ENCODE data around the gene A4GNT.

DNA sequence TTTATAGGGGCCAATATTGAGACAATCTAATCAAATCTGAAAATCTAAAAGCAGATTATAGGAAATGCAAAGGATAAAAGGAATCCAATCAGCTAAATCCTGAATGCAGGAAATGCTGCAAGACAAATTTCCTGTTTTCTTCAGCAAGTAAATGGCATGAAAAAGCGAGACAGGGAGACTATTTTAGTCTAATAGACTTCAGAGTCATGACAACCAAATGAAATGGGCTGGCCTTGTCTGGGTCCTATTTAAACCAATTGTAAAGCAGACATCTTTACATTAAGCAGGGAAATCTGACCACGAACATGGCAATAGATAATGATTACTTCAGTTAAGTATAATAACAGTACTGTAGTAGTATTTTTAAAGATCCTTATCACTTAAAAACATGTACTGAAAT, 40.4 kb upstream of the A4GNT start:
- TF ChIP-seq CTCF (IDR thresholded peaks at IDR 0.05) (no peak), POLR2A (IDR thresholded peaks at IDR 0.05) (no peak)

Data from Peyer's patch (tissue), 4 donors.